GM23338 (cell line): ENCODE data around the gene PDCD4. TPM values are rescaled to one million over a fixed set of nuclear protein-coding genes. Genes with fewer than 3 reads are reported as not detected.

Experiments
- ATAC-seq: fragments of 200-7000 bp; cut with Tn5 transposase; 3 replicates; pipeline ENCODE4 v1.9.1; 2020
- DNase-seq: peaks from one replicate; pipeline ENCODE4 v3.0.0-alpha.2; 2015; ENCODE audit warnings: low spot score
- H2AFZ ChIP-seq: fragments of 200-600 bp; sonication (generic); 2 replicates; pipeline ENCODE4 v1.8.0; 2016; ENCODE audit warnings: antibody characterized with exemption, mild to moderate bottlenecking, moderate library complexity
- H3F3A ChIP-seq: fragments of 200-600 bp; sonication (generic); replicated peaks from 2 replicates; pipeline ENCODE4 v1.8.0; 2017; ENCODE audit warnings: antibody characterized with exemption, mixed run types, low read depth
- H3K27ac ChIP-seq: fragments of 200-600 bp; sonication (generic); 2 replicates; pipeline ENCODE4 v1.6.1; 2016; ENCODE audit warnings: low read depth
- H3K27me3 ChIP-seq: fragments of 200-600 bp; sonication (generic); 2 replicates; pipeline ENCODE4 v1.8.0; 2016; ENCODE audit warnings: mild to moderate bottlenecking, mixed run types, moderate library complexity; ENCODE audit not compliant: insufficient read depth
- H3K36me3 ChIP-seq: fragments of 200-600 bp; sonication (generic); 2 replicates; pipeline ENCODE4 v1.8.0; 2016; ENCODE audit warnings: mild to moderate bottlenecking; ENCODE audit not compliant: insufficient read depth
- H3K4me1 ChIP-seq: fragments of 200-600 bp; sonication (generic); 2 replicates; pipeline ENCODE4 v1.8.0; 2016; ENCODE audit warnings: mild to moderate bottlenecking, moderate library complexity; ENCODE audit not compliant: insufficient read depth
- H3K4me2 ChIP-seq: fragments of 200-600 bp; sonication (generic); 2 replicates; pipeline ENCODE4 v1.7.1; 2017; ENCODE audit warnings: mixed run types
- H3K4me3 ChIP-seq: fragments of 200-600 bp; sonication (generic); 2 replicates; pipeline ENCODE4 v1.6.1; 2016; ENCODE audit warnings: mixed run types
- H3K79me2 ChIP-seq: fragments of 200-600 bp; sonication (generic); replicated peaks from 2 replicates; pipeline ENCODE4 v1.8.0; 2017; ENCODE audit warnings: mild to moderate bottlenecking; ENCODE audit not compliant: insufficient read depth
- H3K9me2 ChIP-seq: fragments of 200-600 bp; sonication (generic); 2 replicates; pipeline ENCODE4 v1.8.0; 2017; ENCODE audit not compliant: insufficient read depth
- H4K20me1 ChIP-seq: fragments of 200-600 bp; sonication (generic); replicated peaks from 2 replicates; pipeline ENCODE4 v1.8.0; 2017; ENCODE audit warnings: mild to moderate bottlenecking; ENCODE audit not compliant: insufficient read depth
- H3K27ac Mint-ChIP-seq: 2 replicates; pipeline ENCODE4 v1.8.0; 2020; ENCODE audit warnings: inconsistent platforms, mild to moderate bottlenecking, moderate library complexity, mixed read lengths
- H3K27me3 Mint-ChIP-seq: 3 replicates; pipeline ENCODE4 v1.8.0; 2022; ENCODE audit warnings: low read depth, mild to moderate bottlenecking, moderate library complexity, mixed read lengths, inconsistent platforms; ENCODE audit not compliant: insufficient read depth, poor library complexity
- H3K36me3 Mint-ChIP-seq: 3 replicates; pipeline ENCODE4 v1.8.0; 2021; ENCODE audit warnings: low read depth, mild to moderate bottlenecking, inconsistent platforms, moderate library complexity, mixed read lengths
- H3K4me1 Mint-ChIP-seq: 3 replicates; pipeline ENCODE4 v1.8.0; 2020; ENCODE audit warnings: mild to moderate bottlenecking, inconsistent platforms, mixed read lengths
- H3K4me3 Mint-ChIP-seq: 3 replicates; pipeline ENCODE4 v1.8.0; 2021; ENCODE audit warnings: moderate library complexity, mild to moderate bottlenecking, inconsistent platforms, mixed read lengths
- H3K9me3 Mint-ChIP-seq: 3 replicates; pipeline ENCODE4 v1.8.0; 2020; ENCODE audit warnings: moderate library complexity, mild to moderate bottlenecking, inconsistent platforms, mixed read lengths
- CREB1 ChIP-seq: fragments of 250-450 bp; sonication (Bioruptor Pico); IDR thresholded peaks from 2 replicates; pipeline ENCODE4 v1.5.0; 2020; ENCODE audit warnings: low read depth, mild to moderate bottlenecking, moderate library complexity
- EZH2 ChIP-seq: fragments of 200-600 bp; sonication (generic); IDR thresholded peaks from one replicate; pipeline ENCODE4 v1.8.0; 2017; ENCODE audit warnings: antibody characterized with exemption, mild to moderate bottlenecking, low read depth; ENCODE audit not compliant: unreplicated experiment
- EZH2phosphoT487 ChIP-seq: fragments of 200-600 bp; sonication (generic); IDR thresholded peaks from one replicate; pipeline ENCODE4 v1.8.1; 2018; ENCODE audit warnings: antibody characterized with exemption; ENCODE audit not compliant: unreplicated experiment
- JUNB ChIP-seq: IDR thresholded peaks from one replicate; pipeline ENCODE4 v1.6.1; 2016; ENCODE audit warnings: antibody characterized with exemption; ENCODE audit not compliant: unreplicated experiment
- NANOG ChIP-seq: IDR thresholded peaks from 2 replicates; pipeline ENCODE4 v1.6.1; 2016; ENCODE audit warnings: antibody characterized with exemption, borderline replicate concordance
- POLR2AphosphoS5 ChIP-seq: IDR thresholded peaks from 2 replicates; pipeline ENCODE4 v1.6.1; 2016; ENCODE audit warnings: antibody characterized with exemption, low read depth
- REST ChIP-seq: IDR thresholded peaks from one replicate; pipeline ENCODE4 v1.6.1; 2018; ENCODE audit warnings: antibody characterized with exemption; ENCODE audit not compliant: unreplicated experiment
- STAT1 ChIP-seq: IDR thresholded peaks from one replicate; pipeline ENCODE4 v1.6.1; 2016; ENCODE audit warnings: antibody characterized with exemption; ENCODE audit not compliant: unreplicated experiment
- ZNF114 ChIP-seq: fragments of 250-450 bp; sonication (Bioruptor Pico); IDR thresholded peaks from 2 replicates; pipeline ENCODE4 v1.5.0; 2020; ENCODE audit warnings: mild to moderate bottlenecking, moderate library complexity
- ZNF331 ChIP-seq: fragments of 250-450 bp; sonication (Bioruptor Pico); IDR thresholded peaks from 2 replicates; pipeline ENCODE4 v1.5.0; 2020; ENCODE audit warnings: low read depth, mild to moderate bottlenecking, moderate library complexity
- ZNF462 ChIP-seq: fragments of 250-450 bp; sonication (Bioruptor Pico); IDR thresholded peaks from 2 replicates; pipeline ENCODE4 v1.5.0; 2020; ENCODE audit warnings: mild to moderate bottlenecking, moderate library complexity
- polyA plus RNA-seq: library from polyadenylated mRNA; unstranded; fragments of >200 nt; fragmentation: Nextera tagmentation; extraction: Ambion mirVana; gene quantifications from 2 replicates; pipeline ENCODE4 v1.2.1, GENCODE V29; 2016
- total RNA-seq: library from RNA; depleted of rRNA; stranded (reverse); fragments of >200 nt; shearing (Covaris generic); gene quantifications from 2 replicates; pipeline ENCODE4 v1.2.3, GENCODE V29; 2014
- TF ChIP-seq, protein P1 (sequence below), 2 experiments: fragments of 200-600 bp in 1 of 2; sonication (generic) in 1 of 2; conservative IDR thresholded peaks; 2 replicates each; pipeline versions ENCODE4 v1.5.1 to v1.6.1; 2016 to 2017; ENCODE audit warnings: antibody characterized with exemption in 2 of 2, low read depth in 2 of 2, mild to moderate bottlenecking in 2 of 2, moderate library complexity in 1 of 2
- TF ChIP-seq, protein P2 (sequence below): IDR thresholded peaks from 2 replicates; pipeline ENCODE4 v1.6.1; 2016; ENCODE audit warnings: antibody characterized with exemption

PDCD4 gene
- total and polyA plus RNA-seq, 2 experiments from 2014 or later, result 10.1 to 18.0 TPM

DNA sequence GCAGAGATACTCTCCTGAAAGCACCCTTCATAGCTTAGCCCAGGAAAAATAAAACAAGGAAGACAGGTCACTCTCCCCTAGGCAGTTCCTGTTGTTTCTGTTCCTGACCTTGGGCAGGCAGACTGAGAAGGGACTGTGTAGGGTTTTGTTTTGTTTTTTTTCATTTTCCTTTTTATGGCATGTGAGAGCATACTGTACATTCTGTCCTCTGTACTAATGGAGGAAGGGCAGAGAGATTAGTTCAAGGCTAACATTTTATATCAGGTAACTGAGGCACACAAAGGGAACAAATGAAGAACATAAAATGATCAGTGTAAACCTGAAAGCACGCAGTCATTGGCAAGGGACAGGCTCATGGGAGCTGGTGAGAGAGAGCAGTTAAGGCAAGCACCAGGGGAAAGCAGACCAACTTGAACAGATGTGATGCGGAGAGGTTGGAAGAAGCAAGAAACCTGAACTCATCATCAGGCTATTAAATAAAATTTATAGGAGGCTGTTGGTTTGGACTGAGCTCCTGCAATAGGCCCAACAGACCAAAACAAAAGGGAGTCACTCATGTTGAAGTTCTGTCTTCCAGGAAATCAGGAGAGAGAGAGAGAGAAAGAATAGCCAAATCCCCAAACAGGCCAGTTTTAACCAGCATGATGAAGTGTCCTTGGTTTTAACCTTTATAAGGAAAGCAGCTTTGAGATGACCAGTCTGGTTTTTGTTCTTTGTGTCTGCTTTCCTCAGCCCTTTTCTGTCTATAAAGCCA, 34.1 kb upstream of the PDCD4 start:
- Histone ChIP-seq H3F3A (no peaks in the 10 kb centered on the region), H3K27me3 (no peaks in the 10 kb centered on the region), H3K9me2 (no peaks in the 10 kb centered on the region; the same call in 1 of the 2 replicates), H3K4me2 (no peak overlapping the region), H3K27ac (no peak overlapping the region), H2AFZ (no peak overlapping the region), H3K36me3 (no peaks in the 10 kb centered on the region), H4K20me1 (no peaks in the 10 kb centered on the region), H3K4me1 (0 out of 2 replicates have a peak, but pooled peaks cover 8% of the 10 kb centered on the region), H3K79me2 (no peaks in the 10 kb centered on the region), H3K4me3 (no peak overlapping the region)
- no peaks in the 10 kb centered on the region for H3K9me3 Mint-ChIP-seq
- TF ChIP-seq ZNF114 (CRISPR knock-in tag) (no peak), ZNF462 (no peak), JUNB (no peak), NANOG (no peak), EZH2 (no peak), EZH2phosphoT487 (no peak), ZNF331 (no peak), POLR2AphosphoS5 (no peak), STAT1 (no peak), CREB1 (CRISPR knock-in tag) (no peak), REST (no peak)
- TF ChIP-seq, protein P1, sequence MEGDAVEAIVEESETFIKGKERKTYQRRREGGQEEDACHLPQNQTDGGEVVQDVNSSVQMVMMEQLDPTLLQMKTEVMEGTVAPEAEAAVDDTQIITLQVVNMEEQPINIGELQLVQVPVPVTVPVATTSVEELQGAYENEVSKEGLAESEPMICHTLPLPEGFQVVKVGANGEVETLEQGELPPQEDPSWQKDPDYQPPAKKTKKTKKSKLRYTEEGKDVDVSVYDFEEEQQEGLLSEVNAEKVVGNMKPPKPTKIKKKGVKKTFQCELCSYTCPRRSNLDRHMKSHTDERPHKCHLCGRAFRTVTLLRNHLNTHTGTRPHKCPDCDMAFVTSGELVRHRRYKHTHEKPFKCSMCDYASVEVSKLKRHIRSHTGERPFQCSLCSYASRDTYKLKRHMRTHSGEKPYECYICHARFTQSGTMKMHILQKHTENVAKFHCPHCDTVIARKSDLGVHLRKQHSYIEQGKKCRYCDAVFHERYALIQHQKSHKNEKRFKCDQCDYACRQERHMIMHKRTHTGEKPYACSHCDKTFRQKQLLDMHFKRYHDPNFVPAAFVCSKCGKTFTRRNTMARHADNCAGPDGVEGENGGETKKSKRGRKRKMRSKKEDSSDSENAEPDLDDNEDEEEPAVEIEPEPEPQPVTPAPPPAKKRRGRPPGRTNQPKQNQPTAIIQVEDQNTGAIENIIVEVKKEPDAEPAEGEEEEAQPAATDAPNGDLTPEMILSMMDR (conservative IDR thresholded peaks at IDR 0.05; ENCODE audit: low read depth in 2 of 2), result no peak
- TF ChIP-seq, protein P2, sequence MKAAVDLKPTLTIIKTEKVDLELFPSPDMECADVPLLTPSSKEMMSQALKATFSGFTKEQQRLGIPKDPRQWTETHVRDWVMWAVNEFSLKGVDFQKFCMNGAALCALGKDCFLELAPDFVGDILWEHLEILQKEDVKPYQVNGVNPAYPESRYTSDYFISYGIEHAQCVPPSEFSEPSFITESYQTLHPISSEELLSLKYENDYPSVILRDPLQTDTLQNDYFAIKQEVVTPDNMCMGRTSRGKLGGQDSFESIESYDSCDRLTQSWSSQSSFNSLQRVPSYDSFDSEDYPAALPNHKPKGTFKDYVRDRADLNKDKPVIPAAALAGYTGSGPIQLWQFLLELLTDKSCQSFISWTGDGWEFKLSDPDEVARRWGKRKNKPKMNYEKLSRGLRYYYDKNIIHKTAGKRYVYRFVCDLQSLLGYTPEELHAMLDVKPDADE, result no peak
- H3K4me3 Mint-ChIP-seq, result no peak overlapping the region
- no peaks in the 10 kb centered on the region for H3K27me3 Mint-ChIP-seq
- no peak for DNase-seq
- H3K4me1 Mint-ChIP-seq, result peaks cover 29% of the 10 kb centered on the region
- no peak for ATAC-seq
- no peaks in the 10 kb centered on the region for H3K36me3 Mint-ChIP-seq
- no peak overlapping the region for H3K27ac Mint-ChIP-seq
